A549 (cell line): ENCODE measurements around the gene MEP1B.

ENCODE experiments used
- BCL3 ChIP-seq: fragments of >200 bp; sonication (Bioruptor Twin); formaldehyde crosslinking; IDR thresholded peaks from 3 replicates; pipeline ENCODE4 v1.6.1; 2016
- ESRRA ChIP-seq: fragments of 150-350 bp; IDR thresholded peaks from 2 replicates; pipeline ENCODE4 v1.6.1; 2014; ENCODE audit warnings: mild to moderate bottlenecking, low read length, borderline replicate concordance
- MAX ChIP-seq: IDR thresholded peaks from 2 replicates; pipeline ENCODE4 v1.6.1; 2012
- TFCP2L1 ChIP-seq: fragments of 250-450 bp; sonication (Bioruptor Pico); IDR thresholded peaks from 2 replicates; pipeline ENCODE4 v1.5.0; 2021; ENCODE audit warnings: mild to moderate bottlenecking

GRCh38 chr18:32262092-32262491 lies 72.3 kb downstream of the MEP1B start:
- no peak for TF ChIP-seq MAX
- TF ChIP-seq BCL3: no peak
- no peak for TF ChIP-seq ESRRA
- TF ChIP-seq TFCP2L1 (CRISPR knock-in tag): no peak
